ENCODE results near the gene OSTM1. TPM values are rescaled to one million over a fixed set of nuclear protein-coding genes. Genes with fewer than 3 reads are reported as not detected.

Gene OSTM1
- total and polyA plus RNA-seq, 10 of the 15 experiments (the other 5 are each of a cell fraction or from before 2014, with no cell fraction given), result 3.0 to 17.1 (median 5.8) TPM

DNA sequence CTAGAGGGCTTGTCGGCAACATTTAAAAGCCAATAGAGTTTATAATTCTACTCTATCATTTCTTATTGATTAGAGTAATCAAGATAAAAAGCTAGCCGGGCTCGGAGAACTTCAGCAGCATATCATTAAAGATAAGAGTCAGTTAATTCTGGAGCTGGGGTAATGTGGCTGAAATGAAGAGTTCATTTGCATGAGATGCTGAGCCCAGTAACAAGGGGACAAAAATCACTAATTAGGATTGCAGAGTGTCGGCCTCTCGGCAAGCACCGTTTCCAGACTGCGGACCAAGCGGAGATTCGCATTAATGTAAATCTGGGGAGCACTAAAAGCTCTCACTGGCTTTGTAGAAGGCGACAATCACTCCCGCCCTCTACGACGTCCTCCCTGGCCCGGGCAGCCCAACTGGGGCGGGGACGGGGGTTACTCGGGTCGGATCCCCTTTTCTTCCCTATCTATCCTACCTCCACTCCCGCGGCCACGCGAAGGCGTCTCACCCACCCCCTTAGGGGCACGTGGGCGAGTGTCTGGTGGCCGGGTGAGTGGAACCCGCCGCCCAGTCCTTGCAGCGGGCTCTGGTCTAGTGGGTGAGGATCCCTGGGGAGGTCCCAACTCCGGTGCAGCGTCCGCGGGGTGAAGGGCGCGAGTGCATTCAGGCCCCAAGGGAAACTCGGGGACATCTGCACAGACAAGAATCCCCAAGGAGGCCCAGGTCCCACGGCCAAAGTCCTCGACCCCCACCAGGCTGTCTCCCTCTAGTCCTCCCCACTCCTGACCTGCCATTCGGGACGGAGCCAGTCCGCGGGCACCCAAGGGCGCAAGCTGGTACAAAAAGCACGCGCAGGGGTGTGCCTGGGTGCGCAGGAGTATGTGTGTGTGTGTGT, 42.2 kb upstream of the OSTM1 start:
- no TSS peak for BruUV-seq (replicated peaks)
- TF ChIP-seq EZH2 (IDR thresholded peaks at IDR 0.05; ENCODE audit: borderline replicate concordance, control insufficient read depth, low read depth, low read length) (peak; percentile 32; the same call in 1 of the 2 replicates), SIX5 (IDR thresholded peaks at IDR 0.05; ENCODE audit: low read depth, low read length, severe bottlenecking) (no peak), NFYB (IDR thresholded peaks at IDR 0.05; ENCODE audit: insufficient read depth, low read depth, low read length) (no peak), ZNF622 (IDR thresholded peaks at IDR 0.05) (no peak), RELA (IDR thresholded peaks at IDR 0.05; ENCODE audit: borderline replicate concordance, partially characterized antibody) (no peak), YY1 (IDR thresholded peaks at IDR 0.05; ENCODE audit: low read depth, low read length) (no peak), GATAD2B (conservative IDR thresholded peaks at IDR 0.05; ENCODE audit: low read depth) (no peak), DPF2 (IDR thresholded peaks at IDR 0.05) (0 out of 2 replicates have a peak, but pooled peaks have one; percentile 7), NRF1 (conservative IDR thresholded peaks at IDR 0.05; ENCODE audit: low read depth, low read length) (no peak)
- TF ChIP-seq, protein P1, sequence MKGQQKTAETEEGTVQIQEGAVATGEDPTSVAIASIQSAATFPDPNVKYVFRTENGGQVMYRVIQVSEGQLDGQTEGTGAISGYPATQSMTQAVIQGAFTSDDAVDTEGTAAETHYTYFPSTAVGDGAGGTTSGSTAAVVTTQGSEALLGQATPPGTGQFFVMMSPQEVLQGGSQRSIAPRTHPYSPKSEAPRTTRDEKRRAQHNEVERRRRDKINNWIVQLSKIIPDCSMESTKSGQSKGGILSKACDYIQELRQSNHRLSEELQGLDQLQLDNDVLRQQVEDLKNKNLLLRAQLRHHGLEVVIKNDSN (IDR thresholded peaks at IDR 0.05; ENCODE audit: borderline replicate concordance, extremely low read length, insufficient read depth, low read depth, low read length), result no peak
- 21% methylated on average over 44 of the region's 46 CpGs for WGBS (ENCODE audit: insufficient coverage, insufficient replicate concordance, low lambda C conversion rate, missing lambda C conversion rate)
- ChIA-PET POLR2A (interaction anchor here (0.6 kb wide), 1 partner anchor 1297 kb away, joined by 4 read pairs; no protein-coding TSS in a partner anchor), RAD21 (ENCODE audit: unreplicated experiment) (no interaction called here), CTCF (interaction anchor here (0.6 to 1.1 kb wide), 3 partner anchors 372 to 376 kb away, joined by 3 to 5 read pairs (median 3); no protein-coding TSS in a partner anchor), SMC1A (ENCODE audit: uncharacterized antibody, unreplicated experiment) (no interaction called here)
- intact Hi-C loops (cut with micrococcal nuclease; ENCODE audit: unreplicated experiment) (no loop called here), in situ Hi-C loops (cut with MboI) (loop anchor here (5.0 to 10.0 kb wide), 2 partner anchors 376 to 408 kb away; no protein-coding TSS in a partner anchor)
- ATAC-seq (no peak), DNase-seq (ENCODE audit: low read depth, low spot score) (no peak), FAIRE-seq (no peak)
- Histone ChIP-seq H3K4me3 (no peak overlapping the region), H3K9ac (ENCODE audit: control insufficient read depth, insufficient read depth, low read length) (no peak overlapping the region), H3K79me2 (ENCODE audit: control insufficient read depth, insufficient read depth, low read length) (no peaks in the 10 kb centered on the region), H3K4me1 (ENCODE audit: control insufficient read depth, insufficient read depth, low read length) (peaks cover 4% of the 10 kb centered on the region; the same call in 1 of the 2 replicates), H2AFZ (ENCODE audit: control insufficient read depth, low read depth, low read length) (no peak overlapping the region), H3K4me2 (ENCODE audit: control insufficient read depth, insufficient read depth) (peak overlapping the region; percentile 92; the same call in 1 of the 2 replicates), H3K27ac (ENCODE audit: control insufficient read depth, insufficient read depth) (no peak overlapping the region), H4K20me1 (ENCODE audit: control insufficient read depth, insufficient read depth) (no peaks in the 10 kb centered on the region), H3K36me3 (ENCODE audit: control insufficient read depth in 2 of 2, insufficient read depth in 2 of 2, low read length in 1 of 2) (no peaks in the 10 kb centered on the region), H3K9me3 (replicated peaks; ENCODE audit: control insufficient read depth, insufficient read depth, low read length) (no peaks in the 10 kb centered on the region), H3K27me3 (replicated peaks in 1 of 2; ENCODE audit: control insufficient read depth in 2 of 2, insufficient read depth in 2 of 2, low read length in 1 of 2) (peaks cover 31 to 49% of the 10 kb centered on the region in 2 experiments)
